H1 (cell line): Measurements from ENCODE around the gene ARAP3.

Source experiments
- BCL11A ChIP-seq, 2 experiments: IDR thresholded peaks; one replicate each; pipeline ENCODE4 v1.6.1; 2011; ENCODE audit warnings: low read depth in 2 of 2, low read length in 2 of 2, mild to moderate bottlenecking in 2 of 2
- BRCA1 ChIP-seq: IDR thresholded peaks from 2 replicates; pipeline ENCODE4 v1.6.1; 2012; ENCODE audit warnings: low read depth, low read length, improper control_type of control experiment
- CTCF ChIP-seq, 3 experiments: IDR thresholded peaks; 1 replicate in 2 of 3; 2 replicates in 1 of 3; pipeline versions ENCODE4 v1.5.1 to v1.6.1; 2011; ENCODE audit warnings: low read length in 3 of 3, mild to moderate bottlenecking in 3 of 3, inconsistent platforms in 2 of 3, low read depth in 1 of 3, moderate library complexity in 1 of 3; ENCODE audit not compliant: insufficient read depth in 1 of 3; ENCODE audit errors: control extremely low read depth in 1 of 3
- USF2 ChIP-seq: IDR thresholded peaks from 2 replicates; pipeline ENCODE4 v1.6.1; 2011; ENCODE audit warnings: low read length, improper control_type of control experiment

GRCh38 chr5:141605523-141606277, 76.3 kb downstream of the ARAP3 start:
- TF ChIP-seq CTCF (IDR thresholded peaks at IDR 0.05; ENCODE audit: control extremely low read depth in 1 of 3, insufficient read depth in 1 of 3, low read depth in 1 of 3, low read length in 3 of 3): no peak
- no peak for TF ChIP-seq BRCA1
- no peak for TF ChIP-seq USF2
- no peak for TF ChIP-seq BCL11A (IDR thresholded peaks at IDR 0.05; ENCODE audit: low read depth in 2 of 2, low read length in 2 of 2)
